Stimulated activated CD8-positive, alpha-beta memory T cell treated with anti-CD3 and anti-CD28 coated beads, Interleukin-7, amount 100 ng/mL, for 1 hour (primary cell): ENCODE measurements around the gene LAPTM5.

Source experiments
- DNase-seq, 2 donors: peaks; one replicate each; pipeline ENCODE4 v3.0.0-alpha.2; 2020; ENCODE audit warnings: low read depth in 2 of 2

The LAPTM5 gene

GRCh38 chr1:30731109-30731805 is 26.3 kb downstream of the LAPTM5 start:
- no peak for DNase-seq

- no peak for DNase-seq
These were observed 27.0 kb downstream of the LAPTM5 start for GRCh38 chr1:30730346-30731108.

- DNase-seq = no peak
These were observed 27.7 kb downstream of the LAPTM5 start for GRCh38 chr1:30729901-30730300.

- DNase-seq = no peak
These were observed 28.5 kb downstream of the LAPTM5 start for GRCh38 chr1:30728832-30729638.

DNA sequence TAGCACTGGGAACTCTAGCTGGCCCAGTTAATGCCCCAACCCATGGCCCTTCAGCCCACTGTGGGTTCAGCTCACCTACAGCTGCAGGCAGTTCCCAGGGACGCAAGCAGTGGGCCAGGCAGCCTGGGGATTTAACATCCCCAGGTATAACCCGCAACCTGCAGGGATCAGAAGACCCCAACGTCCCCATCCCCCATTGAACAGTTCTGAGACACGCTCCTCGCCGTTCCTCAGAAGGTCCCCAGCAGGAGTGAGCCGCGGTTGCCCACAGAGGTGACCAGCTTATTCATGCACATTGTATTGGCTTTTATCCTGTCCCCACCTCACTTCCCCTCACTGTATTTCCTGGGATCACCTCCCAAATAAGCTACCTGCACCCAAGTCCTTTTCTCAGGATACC is 29.2 kb downstream of the LAPTM5 start:
- no peak for DNase-seq

- DNase-seq = no peak
These were observed 29.8 kb downstream of the LAPTM5 start for GRCh38 chr1:30727824-30728223.

- DNase-seq = no peak
These were observed 30.5 kb downstream of the LAPTM5 start for GRCh38 chr1:30726773-30727684.

- no peak for DNase-seq
These were observed 31.3 kb downstream of the LAPTM5 start for GRCh38 chr1:30726236-30726635.

GRCh38 chr1:30725450-30726095 is 32.0 kb downstream of the LAPTM5 start:
- DNase-seq = no peak

DNA sequence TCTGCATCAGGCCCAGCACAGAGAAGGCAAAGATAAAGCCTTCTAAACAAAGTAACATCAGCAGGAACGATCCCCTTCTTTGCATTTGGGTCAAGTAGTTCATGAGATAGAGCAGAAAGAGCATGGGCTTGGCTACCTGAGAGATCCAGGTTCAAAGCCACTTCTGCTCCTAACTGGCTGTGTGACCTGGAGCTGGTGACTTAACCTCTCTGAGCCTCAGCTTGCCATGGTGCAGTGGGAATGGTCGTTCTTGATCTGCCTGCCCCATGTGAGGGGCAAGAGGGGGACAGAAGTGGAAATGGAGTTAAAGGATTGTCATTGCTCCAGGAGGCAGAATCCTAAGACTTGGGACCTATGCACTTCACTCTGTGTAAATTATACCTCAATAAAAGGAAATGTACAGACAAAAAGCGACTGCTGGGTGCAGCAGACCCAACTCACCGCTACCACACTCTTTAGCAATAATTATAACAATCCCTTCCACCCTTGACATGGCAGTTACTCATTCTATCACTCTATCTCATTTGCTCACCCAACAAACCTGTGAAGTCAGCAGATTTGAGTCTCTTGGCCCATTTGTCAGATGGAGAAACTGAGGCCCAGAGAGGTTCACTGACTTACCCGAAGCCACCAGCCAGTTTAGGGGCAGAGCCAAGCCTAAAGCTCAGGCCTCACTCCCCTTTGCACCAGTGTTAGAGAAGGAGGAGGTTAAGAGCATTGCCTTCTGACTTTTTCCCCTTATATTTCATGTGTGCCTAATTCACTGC is 32.7 kb downstream of the LAPTM5 start:
- no peak for DNase-seq

DNA sequence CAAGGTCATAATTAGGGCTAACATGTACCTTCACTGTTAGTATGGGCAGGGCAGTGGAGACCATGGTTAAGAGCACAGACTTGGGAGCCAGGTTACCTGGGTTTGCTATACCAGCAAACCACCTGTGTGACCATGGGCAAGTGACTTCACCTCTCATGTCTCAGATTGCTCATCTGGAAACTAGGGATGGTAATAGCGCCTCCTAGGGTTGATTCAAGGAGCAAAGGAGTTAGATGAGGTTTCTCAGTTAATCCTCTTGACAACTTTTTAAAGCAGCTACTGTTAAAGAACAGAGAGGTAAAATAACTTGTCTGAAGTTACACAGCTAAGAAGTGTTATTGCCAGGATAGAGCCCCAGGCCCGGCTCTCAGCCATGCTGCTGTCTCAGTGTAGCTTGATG is 33.4 kb downstream of the LAPTM5 start:
- no peak for DNase-seq

GRCh38 chr1:30723331-30723755 is 34.2 kb downstream of the LAPTM5 start, which contains the start of gene MATN1:
TSS of gene MATN1 (minus strand) at chr1:30723585. CDS start at chr1:30723551, 34 bp downstream.
- no peak for DNase-seq

GRCh38 chr1:30721812-30722537 is 35.6 kb downstream of the LAPTM5 start:
- DNase-seq = no peak

DNA sequence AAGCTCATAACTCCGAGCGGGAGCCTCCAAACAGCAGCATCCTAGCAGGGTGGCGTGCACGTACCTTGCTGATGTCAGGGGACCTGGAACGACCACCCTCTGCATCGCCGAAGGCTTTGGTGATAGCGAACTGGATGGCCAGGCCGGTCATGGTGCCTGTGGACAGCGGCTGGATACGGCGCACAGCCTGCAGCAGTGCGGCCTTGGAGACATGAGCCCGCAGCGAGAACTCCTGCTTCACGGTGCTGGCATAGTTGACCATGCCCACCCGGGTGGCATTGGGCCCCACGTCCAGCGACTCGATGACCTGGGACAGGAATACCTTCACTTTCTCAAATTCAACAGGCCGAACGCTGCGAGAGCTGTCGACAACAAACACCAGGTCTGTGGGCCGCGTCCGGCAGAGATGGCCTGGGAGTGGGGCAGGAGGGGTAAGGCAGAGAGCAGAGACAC is 36.2 kb downstream of the LAPTM5 start:
- no peak for DNase-seq

DNA sequence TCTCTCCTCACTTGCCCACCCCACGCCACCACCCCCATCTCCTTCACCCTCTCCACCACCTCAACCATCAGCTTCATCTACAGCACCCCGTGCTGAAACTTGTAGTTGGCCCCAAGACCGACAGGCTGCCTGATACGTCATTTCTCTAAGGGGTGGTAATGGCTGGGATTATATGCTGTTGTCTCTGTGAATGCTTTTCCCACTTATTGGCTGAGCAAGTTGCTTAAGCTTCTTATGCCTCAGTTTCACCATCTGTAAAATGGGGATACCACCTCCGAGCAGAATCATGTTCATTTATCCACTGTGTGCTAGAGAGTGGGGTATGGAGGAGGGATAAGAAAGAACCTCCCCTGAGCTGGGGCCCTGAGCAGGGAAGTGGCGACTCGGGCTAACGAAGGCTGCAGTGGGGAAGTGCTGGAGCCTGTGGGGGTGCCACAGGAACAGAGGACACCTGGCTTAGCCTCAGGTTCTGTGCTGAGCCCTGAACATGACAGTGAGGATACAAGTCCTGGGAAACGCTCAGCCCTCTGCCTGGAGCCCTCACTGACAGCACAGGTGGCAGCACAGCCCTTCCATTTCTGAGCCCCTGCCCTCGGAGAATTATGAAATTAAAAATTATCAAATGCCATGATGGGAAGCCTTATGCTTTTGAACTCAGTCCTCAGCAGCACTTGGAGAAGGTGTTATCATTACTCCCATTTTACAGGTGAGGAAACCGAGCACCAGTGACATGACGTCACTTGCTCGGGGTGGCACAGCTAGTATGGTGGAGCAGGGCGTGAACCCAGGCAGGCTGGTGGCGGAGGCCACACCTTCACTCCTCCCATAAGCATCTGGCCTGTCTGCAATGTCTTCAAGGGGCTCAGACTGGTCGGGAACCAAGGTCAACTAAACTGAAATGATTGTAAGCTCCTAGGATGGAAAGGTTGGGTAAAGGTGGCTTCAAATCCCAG is 37.0 kb downstream of the LAPTM5 start:
- no peak for DNase-seq

DNA sequence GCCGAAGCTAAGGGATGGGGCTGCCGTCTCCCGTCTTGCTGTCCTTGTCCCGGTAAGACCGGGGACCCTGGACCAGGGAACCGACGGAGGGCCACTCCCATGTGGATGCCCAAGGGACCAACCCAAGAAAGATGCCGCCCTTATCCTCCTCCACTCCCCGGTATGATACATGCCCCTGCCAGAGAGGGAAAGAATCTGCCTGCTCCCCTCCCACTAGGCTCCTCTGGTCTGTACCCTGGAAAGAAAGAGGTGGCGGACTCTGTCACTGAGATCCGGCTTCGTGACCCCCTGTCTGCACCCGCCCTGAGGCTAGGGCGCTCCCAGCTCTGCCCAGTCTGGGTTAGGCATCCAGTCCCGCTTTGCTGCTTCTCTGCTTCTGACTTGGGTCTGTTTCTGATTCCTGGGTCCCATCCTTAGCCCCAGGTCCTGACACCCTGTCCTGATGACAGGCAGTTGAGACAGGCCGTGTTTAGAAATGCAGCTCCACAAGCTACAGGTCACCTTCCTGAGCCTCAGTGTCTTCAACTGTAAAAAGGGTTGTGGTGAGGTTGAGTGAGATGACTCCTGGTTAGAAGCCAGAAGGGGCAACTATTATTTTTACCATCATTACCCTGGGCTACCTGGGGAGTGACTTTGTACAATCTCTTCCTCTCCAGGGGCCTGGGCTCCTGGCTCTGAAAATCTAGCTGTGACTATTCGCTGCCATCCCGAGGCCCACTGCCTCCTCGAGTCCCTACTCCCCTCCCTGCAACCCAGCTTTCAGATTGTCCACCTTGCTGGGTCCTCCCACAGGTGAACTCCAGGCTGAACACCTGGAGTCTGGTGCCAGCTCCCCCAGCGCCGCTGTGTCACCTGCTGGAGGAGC is 37.9 kb downstream of the LAPTM5 start:
- DNase-seq = no peak
